Measurements from ENCODE around the gene PPP1R9B. TPM values are rescaled to one million over a fixed set of nuclear protein-coding genes. Genes with fewer than 3 reads are reported as not detected.

PPP1R9B gene
- total RNA-seq, 4 donors from 2014 or later, result 14.0 to 29.2 (median 20.0) TPM

DNA sequence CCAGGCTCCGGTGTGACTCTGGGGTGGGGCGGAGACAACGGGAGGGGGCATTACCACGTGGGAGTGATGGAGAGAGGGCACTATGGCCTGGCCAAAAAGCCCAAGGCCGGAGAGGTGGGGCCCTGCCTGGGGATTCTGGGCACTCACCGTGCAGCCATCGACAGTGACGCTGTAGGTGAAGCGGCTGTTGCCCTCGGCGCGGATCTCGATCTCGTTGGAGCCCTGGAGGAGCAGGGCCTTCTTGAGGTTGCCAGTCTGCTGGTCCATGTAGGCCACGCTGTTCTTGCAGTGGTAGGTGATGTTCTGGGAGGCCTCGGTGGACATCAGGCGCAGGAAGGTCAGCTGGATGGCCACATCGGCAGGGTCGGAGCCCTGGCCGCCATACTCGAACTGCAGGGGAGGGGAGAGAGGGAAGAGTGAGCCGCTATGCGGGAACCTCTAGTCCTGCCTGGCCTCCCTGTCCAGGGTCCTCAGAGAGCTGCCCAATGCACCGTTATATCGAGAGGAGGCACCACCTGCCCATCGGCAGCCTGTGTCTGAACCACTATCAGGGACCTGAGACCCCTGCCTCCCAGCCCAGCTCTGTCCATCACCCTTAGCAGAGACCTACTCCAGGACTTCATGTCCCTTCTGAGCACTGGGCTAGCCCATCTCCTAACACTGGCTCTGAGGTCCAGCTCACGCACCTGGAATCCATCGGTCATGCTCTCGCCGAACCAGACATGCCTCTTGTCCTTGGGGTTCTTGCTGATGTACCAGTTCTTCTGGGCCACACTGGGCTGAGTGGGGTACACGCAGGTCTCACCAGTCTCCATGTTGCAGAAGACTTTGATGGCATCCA is 35.4 kb upstream of the PPP1R9B start:
- TF ChIP-seq CTCF (IDR thresholded peaks at IDR 0.05; ENCODE audit: low read depth), result no peak

- no peak for TF ChIP-seq CTCF (IDR thresholded peaks at IDR 0.05; ENCODE audit: low read depth)
Observed at GRCh38 chr17:50184611-50185398, 34.3 kb upstream of the PPP1R9B start.

DNA sequence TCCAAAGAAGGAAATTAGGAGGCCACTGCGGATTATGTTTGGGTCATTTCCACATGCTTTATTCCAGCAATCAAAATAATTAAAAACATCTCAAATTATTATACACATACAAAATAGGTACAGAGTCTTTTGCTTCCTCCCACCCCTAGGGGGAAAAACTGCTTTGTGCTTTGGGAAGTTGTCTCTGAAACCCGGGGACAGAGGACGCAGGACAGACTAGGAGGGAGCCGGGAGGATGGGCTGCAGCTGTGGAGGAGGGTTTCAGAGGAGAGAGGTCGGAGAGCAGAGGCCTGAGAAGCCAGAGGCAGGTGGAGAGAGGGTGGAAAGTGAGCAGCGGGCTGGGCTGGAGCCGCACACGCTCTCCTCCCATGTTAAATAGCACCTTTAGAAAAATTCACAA is 33.6 kb upstream of the PPP1R9B start:
- TF ChIP-seq CTCF (IDR thresholded peaks at IDR 0.05; ENCODE audit: low read depth), result no peak

- TF ChIP-seq CTCF (IDR thresholded peaks at IDR 0.05; ENCODE audit: low read depth), result no peak
Observed at GRCh38 chr17:50183421-50183994, 33.0 kb upstream of the PPP1R9B start.

- TF ChIP-seq CTCF (IDR thresholded peaks at IDR 0.05; ENCODE audit: low read depth), result no peak
Observed at GRCh38 chr17:50182783-50183420, 32.4 kb upstream of the PPP1R9B start.

DNA sequence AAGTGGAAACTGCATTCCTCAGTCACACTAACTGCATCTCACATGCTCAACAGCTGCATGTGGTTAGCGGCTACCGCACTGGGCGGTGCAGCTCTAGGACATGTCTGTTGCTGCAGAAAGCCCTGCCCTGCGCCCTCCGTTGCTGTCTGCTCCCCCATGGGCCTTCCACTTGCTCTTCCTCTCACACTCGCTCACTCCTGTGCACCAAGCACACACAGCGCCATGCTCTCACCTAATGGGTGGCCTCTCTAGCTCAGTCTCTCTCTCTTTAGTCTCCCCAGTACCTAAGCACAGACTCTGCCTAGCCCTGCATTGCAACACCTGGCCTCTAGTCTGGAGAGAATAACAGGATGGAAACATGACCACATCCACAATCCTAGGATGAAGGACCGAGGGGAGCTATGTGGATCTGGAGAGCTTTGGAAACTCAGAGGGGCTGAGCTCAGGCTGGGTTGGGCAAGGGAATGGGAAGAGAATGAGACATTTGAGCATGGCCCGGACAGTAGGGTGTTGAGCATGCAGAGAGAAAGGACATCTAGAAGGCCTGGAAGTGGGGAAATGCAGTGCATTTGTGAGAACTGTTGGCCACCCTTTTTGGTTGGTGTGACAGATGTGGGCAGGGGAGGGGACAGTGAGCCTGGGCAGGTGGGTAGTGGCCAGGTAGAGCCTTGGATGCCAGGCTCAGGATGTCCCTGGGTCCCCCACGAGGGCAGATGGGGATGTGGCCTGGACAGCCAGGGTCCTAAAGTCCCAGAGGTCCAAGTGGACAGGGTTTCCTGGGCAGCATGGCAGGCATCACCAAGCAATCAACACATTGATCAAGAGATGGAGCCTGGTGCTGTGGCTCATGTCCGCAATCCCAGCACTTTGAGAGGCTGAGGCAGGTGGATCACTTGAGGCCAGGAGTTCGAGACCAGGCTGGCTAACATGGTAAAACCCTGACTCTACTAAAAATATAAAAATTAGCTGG is 31.4 kb upstream of the PPP1R9B start:
- no peak for TF ChIP-seq CTCF (IDR thresholded peaks at IDR 0.05; ENCODE audit: low read depth)
